Measurements from ENCODE around the gene ROBO3. TPM values are rescaled to one million over a fixed set of nuclear protein-coding genes. Genes with fewer than 3 reads are reported as not detected.

The ROBO3 gene
- total RNA-seq, 4 donors from 2014 or later, result 6.7 to 19.8 (median 10.1) TPM

DNA sequence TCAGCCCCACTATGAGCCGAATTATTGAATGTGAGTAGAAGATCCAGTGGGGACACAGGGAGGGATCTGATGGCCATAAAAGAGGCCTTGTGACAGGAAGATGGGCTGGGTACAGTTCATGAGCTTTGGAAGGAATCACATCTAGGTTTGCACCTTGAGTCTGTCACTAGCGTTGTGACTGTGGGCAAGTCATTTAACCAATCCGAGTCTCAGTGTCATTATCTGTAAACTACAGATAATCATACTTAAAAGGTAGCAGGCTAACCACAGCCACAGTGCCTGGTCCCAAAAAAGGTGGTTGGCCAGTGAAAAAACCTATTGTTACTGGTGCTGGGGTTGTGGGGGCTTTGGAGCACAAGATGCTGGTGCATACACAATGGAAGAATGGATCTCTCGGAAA lies 57.6 kb downstream of the ROBO3 start:
- WGBS, 2 donors, result 90 to 94% methylated on average over 4 of the region's 4 CpGs
- no peaks in the 10 kb centered on the region for H3K9me3 ChIP-seq
- no peak overlapping the region for H3K4me3 ChIP-seq (replicated peaks in 1 of 3)
- no peaks in the 10 kb centered on the region for H3K27me3 ChIP-seq
- H3K27ac ChIP-seq, result no peak overlapping the region
- peaks cover 0 to 5% of the 10 kb centered on the region in 2 donors for H3K4me1 ChIP-seq
- no peak for TF ChIP-seq POLR2A (IDR thresholded peaks at IDR 0.05)
- TF ChIP-seq, protein P1, sequence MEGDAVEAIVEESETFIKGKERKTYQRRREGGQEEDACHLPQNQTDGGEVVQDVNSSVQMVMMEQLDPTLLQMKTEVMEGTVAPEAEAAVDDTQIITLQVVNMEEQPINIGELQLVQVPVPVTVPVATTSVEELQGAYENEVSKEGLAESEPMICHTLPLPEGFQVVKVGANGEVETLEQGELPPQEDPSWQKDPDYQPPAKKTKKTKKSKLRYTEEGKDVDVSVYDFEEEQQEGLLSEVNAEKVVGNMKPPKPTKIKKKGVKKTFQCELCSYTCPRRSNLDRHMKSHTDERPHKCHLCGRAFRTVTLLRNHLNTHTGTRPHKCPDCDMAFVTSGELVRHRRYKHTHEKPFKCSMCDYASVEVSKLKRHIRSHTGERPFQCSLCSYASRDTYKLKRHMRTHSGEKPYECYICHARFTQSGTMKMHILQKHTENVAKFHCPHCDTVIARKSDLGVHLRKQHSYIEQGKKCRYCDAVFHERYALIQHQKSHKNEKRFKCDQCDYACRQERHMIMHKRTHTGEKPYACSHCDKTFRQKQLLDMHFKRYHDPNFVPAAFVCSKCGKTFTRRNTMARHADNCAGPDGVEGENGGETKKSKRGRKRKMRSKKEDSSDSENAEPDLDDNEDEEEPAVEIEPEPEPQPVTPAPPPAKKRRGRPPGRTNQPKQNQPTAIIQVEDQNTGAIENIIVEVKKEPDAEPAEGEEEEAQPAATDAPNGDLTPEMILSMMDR (IDR thresholded peaks at IDR 0.05), result no peak
- no peak for DNase-seq
- H3K36me3 ChIP-seq, result no peaks in the 10 kb centered on the region
- intact Hi-C loops (cut with DNase I), result no loop called here

DNA sequence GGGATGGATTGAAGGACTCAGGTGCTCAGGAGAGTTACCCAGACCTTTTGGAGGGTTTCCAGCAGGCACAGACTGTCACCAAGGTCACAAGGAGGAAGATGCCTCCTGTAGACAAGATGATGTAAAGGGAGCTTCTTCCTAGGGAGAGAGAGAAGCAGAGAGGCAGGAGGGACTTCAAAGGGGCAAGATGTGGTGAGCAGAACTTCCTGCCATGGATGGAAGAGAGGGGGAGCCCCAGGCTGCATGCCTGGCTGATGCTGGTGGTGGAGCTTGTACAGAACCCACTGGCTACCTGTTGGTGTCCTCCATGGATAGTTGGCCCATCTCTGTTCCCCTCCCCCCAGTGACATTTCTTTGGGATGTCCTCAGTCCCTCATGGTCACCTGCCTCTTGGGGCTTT lies 58.1 kb downstream of the ROBO3 start:
- DNase-seq, result no peak
- Histone ChIP-seq H3K4me1 (peaks cover 0 to 5% of the 10 kb centered on the region in 2 donors), H3K9me3 (no peaks in the 10 kb centered on the region), H3K4me3 (replicated peaks in 1 of 3) (no peak overlapping the region), H3K36me3 (no peaks in the 10 kb centered on the region), H3K27me3 (no peaks in the 10 kb centered on the region), H3K27ac (no peak overlapping the region)
- TF ChIP-seq POLR2A (IDR thresholded peaks at IDR 0.05), result no peak
- TF ChIP-seq, protein P1 (IDR thresholded peaks at IDR 0.05), result no peak
- intact Hi-C loops (cut with DNase I), result no loop called here

DNA sequence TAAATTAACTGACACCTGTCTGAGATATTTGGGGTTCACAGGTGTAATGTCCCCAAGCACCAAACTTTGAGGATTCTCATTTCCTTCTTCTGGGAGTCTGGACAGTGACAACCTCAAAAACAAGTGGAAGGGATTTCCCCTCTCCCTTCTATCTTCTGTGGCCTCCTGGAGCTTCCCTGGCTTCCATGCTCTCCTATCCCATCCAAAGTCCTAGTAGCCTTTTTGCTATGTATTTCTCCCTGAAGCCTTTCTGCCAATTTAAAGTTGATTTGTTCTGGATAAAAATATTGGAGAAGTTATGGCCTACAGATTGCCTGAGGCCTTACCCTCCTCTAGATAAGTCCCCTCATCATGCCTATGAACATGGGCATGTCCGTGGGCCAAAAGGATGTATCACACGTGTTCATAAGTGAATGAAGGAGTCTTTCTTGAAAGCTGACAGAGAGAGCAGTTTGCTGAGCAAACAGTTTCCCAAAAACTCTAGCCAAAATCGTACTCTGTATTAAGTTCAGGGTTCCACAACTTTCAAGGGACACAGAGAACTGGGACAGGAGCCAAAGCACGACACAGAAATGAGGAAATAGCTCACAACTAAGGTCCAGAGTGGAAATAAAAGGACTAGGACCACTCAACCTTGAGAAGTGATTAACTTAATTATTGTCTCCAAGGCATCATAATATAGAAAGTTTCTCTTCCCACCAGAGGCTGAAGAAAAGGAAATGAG lies 63.9 kb downstream of the ROBO3 start:
- no peak overlapping the region for H3K4me3 ChIP-seq (replicated peaks in 1 of 3)
- H3K27ac ChIP-seq, result no peak overlapping the region
- H3K27me3 ChIP-seq, result no peaks in the 10 kb centered on the region
- no peak for DNase-seq
- H3K36me3 ChIP-seq, result no peaks in the 10 kb centered on the region
- H3K9me3 ChIP-seq, result no peaks in the 10 kb centered on the region
- WGBS, 2 donors, result 45 to 56% methylated on average over 4 of the region's 4 CpGs
- no peaks in the 10 kb centered on the region for H3K4me1 ChIP-seq
- no peak for TF ChIP-seq POLR2A (IDR thresholded peaks at IDR 0.05)
- TF ChIP-seq, protein P1 (IDR thresholded peaks at IDR 0.05), result no peak
- intact Hi-C loops (cut with DNase I), result no loop called here

DNA sequence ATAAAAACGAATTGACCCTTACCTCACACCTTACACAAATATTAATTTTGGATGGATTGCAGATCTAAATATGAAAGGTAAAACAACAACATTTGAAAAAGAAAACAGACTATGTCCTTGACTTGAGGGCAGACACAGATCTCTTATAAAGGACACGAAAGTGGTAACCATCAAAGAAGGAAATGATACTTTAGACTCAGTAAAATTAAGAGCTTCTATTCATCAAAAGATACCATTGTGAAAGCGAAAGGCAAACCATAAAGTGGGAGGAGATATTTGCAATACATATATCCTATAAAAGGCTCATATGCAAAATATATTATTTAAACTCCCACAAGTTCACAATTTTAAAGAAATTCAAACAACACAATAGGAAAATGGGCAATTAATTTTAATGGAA lies 65.6 kb downstream of the ROBO3 start:
- Histone ChIP-seq H3K36me3 (no peaks in the 10 kb centered on the region), H3K4me1 (no peaks in the 10 kb centered on the region), H3K27ac (no peak overlapping the region), H3K27me3 (no peaks in the 10 kb centered on the region), H3K9me3 (no peaks in the 10 kb centered on the region), H3K4me3 (replicated peaks in 1 of 3) (no peak overlapping the region)
- DNase-seq, result no peak
- intact Hi-C loops (cut with DNase I), result no loop called here
- TF ChIP-seq, protein P1 (IDR thresholded peaks at IDR 0.05), result no peak
- TF ChIP-seq POLR2A (IDR thresholded peaks at IDR 0.05), result no peak
- 81% methylated on average over 3 of the region's 3 CpGs for WGBS, 2 donors

Other genes with a start within 250 kb of the ROBO3 start
- gene TBRG1, start 242.6 kb upstream of the ROBO3 start, total RNA-seq, result 10 to 100 TPM; 34.7 to 59.8 (median 46.3) TPM
- gene SIAE, start 191.7 kb upstream of the ROBO3 start, total RNA-seq, result 10 to 100 TPM; 33.9 to 52.5 (median 41.6) TPM
- gene SPA17, start 191.5 kb upstream of the ROBO3 start, total RNA-seq, result 10 to 100 TPM; 13.8 to 25.2 (median 23.6) TPM
- gene NRGN, start 125.5 kb upstream of the ROBO3 start, total RNA-seq, result 1 to 10 TPM in 3 of 4 donors, under 1 TPM in 1; 0.40 to 3.6 (median 2.7) TPM
- gene VSIG2, start 113.2 kb upstream of the ROBO3 start, total RNA-seq, result 10 to 100 TPM; 23.7 to 54.5 (median 28.8) TPM
- 100 to 1,000 TPM; 188 to 294 (median 243) TPM for gene ESAM, start 103.1 kb upstream of the ROBO3 start, total RNA-seq
- 10 to 100 TPM; 29.1 to 56.1 (median 37.0) TPM for gene MSANTD2, start 65.0 kb upstream of the ROBO3 start, total RNA-seq
- gene ROBO4, start 32.4 kb downstream of the ROBO3 start, total RNA-seq, result 10 to 100 TPM; 12.3 to 47.6 (median 32.6) TPM
- not detected for gene HEPN1, start 53.8 kb downstream of the ROBO3 start, total RNA-seq
- 1 to 10 TPM in 1 of 4 donors, under 1 TPM in 2, not detected in 1; 0.27 to 1.1 (median 0.45) TPM for gene HEPACAM, start 70.6 kb downstream of the ROBO3 start, total RNA-seq
- gene CCDC15, start 88.8 kb downstream of the ROBO3 start, total RNA-seq, result 1 to 10 TPM in 2 of 4 donors, under 1 TPM in 2; 0.33 to 2.8 (median 1.1) TPM
- 1 to 10 TPM; 2.1 to 3.6 (median 3.4) TPM for gene SLC37A2, start 197.9 kb downstream of the ROBO3 start, total RNA-seq
- 10 to 100 TPM; 24.2 to 31.5 (median 26.1) TPM for gene TMEM218, start 246.2 kb downstream of the ROBO3 start, total RNA-seq

Measured in thyroid gland (tissue), 4 donors.